GM21737 (cell line): ENCODE data around the gene MND1.

Experiments used
- ATAC-seq: cut with Tn5 transposase; IDR thresholded peaks from one replicate; pipeline ENCODE4 v1.9.1; 2021; ENCODE audit warnings: mild to moderate bottlenecking, moderate library complexity; ENCODE audit not compliant: unreplicated experiment

MND1 gene

GRCh38 chr4:153344131-153345011, at the start of gene MND1:
MND1 (plus strand) TSS chr4:153344688; CDS start chr4:153344738, 50 bp downstream.
- peak; percentile 83 for ATAC-seq

GRCh38 chr4:153295131-153295755, 49.2 kb upstream of the MND1 start:
- no peak for ATAC-seq

- ATAC-seq: no peak
Observed at GRCh38 chr4:153296040-153296823, 48.3 kb upstream of the MND1 start.

GRCh38 chr4:153297116-153297515, 47.4 kb upstream of the MND1 start:
- ATAC-seq: no peak

GRCh38 chr4:153310793-153311192, 33.7 kb upstream of the MND1 start:
- ATAC-seq: no peak

GRCh38 chr4:153314915-153315314, 29.6 kb upstream of the MND1 start:
- ATAC-seq: no peak

GRCh38 chr4:153318696-153319320, 25.7 kb upstream of the MND1 start:
- ATAC-seq: no peak

- ATAC-seq: no peak
Observed at GRCh38 chr4:153322791-153323190, 21.7 kb upstream of the MND1 start.

- ATAC-seq: no peak
Observed at GRCh38 chr4:153324046-153324445, 20.4 kb upstream of the MND1 start.

- no peak for ATAC-seq
Observed at GRCh38 chr4:153325558-153325957, 18.9 kb upstream of the MND1 start.

GRCh38 chr4:153326513-153326912, 18.0 kb upstream of the MND1 start:
- no peak for ATAC-seq

- ATAC-seq: no peak
Observed at GRCh38 chr4:153327247-153327646, 17.2 kb upstream of the MND1 start.

- no peak for ATAC-seq
Observed at GRCh38 chr4:153332936-153333335, 11.6 kb upstream of the MND1 start.

- no peak for ATAC-seq
Observed at GRCh38 chr4:153333874-153334273, 10.6 kb upstream of the MND1 start.

GRCh38 chr4:153335665-153336064, 8.8 kb upstream of the MND1 start:
- no peak for ATAC-seq

GRCh38 chr4:153337686-153338085, 6.8 kb upstream of the MND1 start:
- ATAC-seq: no peak

GRCh38 chr4:153341575-153342090, 2.9 kb upstream of the MND1 start:
- ATAC-seq: no peak

- ATAC-seq: no peak
Observed at GRCh38 chr4:153342751-153343552, 1.5 kb upstream of the MND1 start.

GRCh38 chr4:153345012-153345981, 809 bp downstream of the MND1 start:
- peak; percentile 31 for ATAC-seq
